ENCODE measurements around the gene GRIK4. TPM values are rescaled to one million over a fixed set of nuclear protein-coding genes. Genes with fewer than 3 reads are reported as not detected.

The GRIK4 gene
- total RNA-seq, 1 experiment from 2014 or later, result not detected

DNA sequence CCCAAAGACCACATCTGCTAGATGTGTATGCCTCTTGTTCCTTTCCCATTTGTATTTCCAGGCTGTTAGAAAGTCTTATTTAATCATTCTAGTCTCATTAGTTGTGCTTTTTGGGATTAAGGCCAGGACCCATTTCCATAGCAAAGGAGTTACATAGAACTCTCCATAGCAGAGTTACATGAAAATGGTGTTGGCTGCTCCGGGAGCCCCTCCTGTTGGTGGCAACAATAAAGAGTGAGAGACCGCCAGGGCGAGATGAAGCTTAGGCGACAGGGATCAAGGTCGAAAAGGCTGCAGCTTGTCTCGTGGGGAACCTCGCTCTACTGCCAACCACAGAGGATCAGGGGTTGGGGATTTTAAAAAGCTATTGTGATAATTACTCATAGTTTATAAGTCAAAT lies 58.3 kb downstream of the GRIK4 start:
- BruUV-seq (replicated peaks), result no TSS peak

DNA sequence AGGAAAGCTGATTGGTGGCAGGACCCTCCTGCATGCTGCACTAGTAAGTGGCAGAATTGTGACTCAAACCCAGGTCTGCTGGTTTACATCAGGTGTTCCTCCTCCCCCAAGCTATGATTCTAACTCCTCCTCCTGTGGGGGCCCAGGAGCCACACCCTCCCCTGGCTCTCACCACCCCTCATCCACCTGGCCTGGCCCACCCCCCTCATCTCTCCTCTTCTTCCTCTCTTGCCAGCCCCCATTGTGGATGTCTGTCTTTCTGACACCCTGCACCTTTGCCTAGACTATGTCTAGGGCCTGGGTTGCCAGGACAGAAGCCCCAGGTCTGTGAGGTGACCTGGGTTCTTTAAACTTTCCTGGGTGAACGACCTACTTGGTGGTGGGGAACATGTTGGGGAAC lies 59.9 kb downstream of the GRIK4 start:
- H3K4me1 ChIP-seq (ENCODE audit: insufficient read depth, low read length), result no peaks in the 10 kb centered on the region
- no peaks in the 10 kb centered on the region for H3F3A ChIP-seq (ENCODE audit: low read length, unreplicated experiment)
- peaks cover 72% of the 10 kb centered on the region for H3K27me3 ChIP-seq (ENCODE audit: low read length)
- no peaks in the 10 kb centered on the region for H3K79me2 ChIP-seq (ENCODE audit: low read length)
- intact Hi-C loops (cut with micrococcal nuclease), result no loop called here
- no peak overlapping the region for H3K4me2 ChIP-seq (ENCODE audit: low read length)
- H3K4me3 ChIP-seq (ENCODE audit: low read length), result no peak overlapping the region
- H3K9me2 ChIP-seq (replicated peaks; ENCODE audit: low read length), result no peaks in the 10 kb centered on the region
- H4K20me1 ChIP-seq (ENCODE audit: low read length), result no peaks in the 10 kb centered on the region
- no peak overlapping the region for H2AFZ ChIP-seq (ENCODE audit: low read length)
- TF ChIP-seq EZH2 (IDR thresholded peaks at IDR 0.05; ENCODE audit: low read length, unreplicated experiment) (no peak), EZH2phosphoT487 (IDR thresholded peaks at IDR 0.05; ENCODE audit: borderline replicate concordance, low read length) (no peak)
- TF ChIP-seq, protein P1, sequence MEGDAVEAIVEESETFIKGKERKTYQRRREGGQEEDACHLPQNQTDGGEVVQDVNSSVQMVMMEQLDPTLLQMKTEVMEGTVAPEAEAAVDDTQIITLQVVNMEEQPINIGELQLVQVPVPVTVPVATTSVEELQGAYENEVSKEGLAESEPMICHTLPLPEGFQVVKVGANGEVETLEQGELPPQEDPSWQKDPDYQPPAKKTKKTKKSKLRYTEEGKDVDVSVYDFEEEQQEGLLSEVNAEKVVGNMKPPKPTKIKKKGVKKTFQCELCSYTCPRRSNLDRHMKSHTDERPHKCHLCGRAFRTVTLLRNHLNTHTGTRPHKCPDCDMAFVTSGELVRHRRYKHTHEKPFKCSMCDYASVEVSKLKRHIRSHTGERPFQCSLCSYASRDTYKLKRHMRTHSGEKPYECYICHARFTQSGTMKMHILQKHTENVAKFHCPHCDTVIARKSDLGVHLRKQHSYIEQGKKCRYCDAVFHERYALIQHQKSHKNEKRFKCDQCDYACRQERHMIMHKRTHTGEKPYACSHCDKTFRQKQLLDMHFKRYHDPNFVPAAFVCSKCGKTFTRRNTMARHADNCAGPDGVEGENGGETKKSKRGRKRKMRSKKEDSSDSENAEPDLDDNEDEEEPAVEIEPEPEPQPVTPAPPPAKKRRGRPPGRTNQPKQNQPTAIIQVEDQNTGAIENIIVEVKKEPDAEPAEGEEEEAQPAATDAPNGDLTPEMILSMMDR (conservative IDR thresholded peaks at IDR 0.05; ENCODE audit: low read depth, low read length), result no peak
- DNase-seq (no peak), ATAC-seq (no peak)
- H3K9me3 ChIP-seq (ENCODE audit: low read length), result no peaks in the 10 kb centered on the region
- H3K9ac ChIP-seq (ENCODE audit: low read length), result no peak overlapping the region
- H3K27ac ChIP-seq (ENCODE audit: low read length), result no peak overlapping the region
- H3K36me3 ChIP-seq (ENCODE audit: low read depth, low read length), result no peaks in the 10 kb centered on the region
- POLR2A ChIA-PET (ENCODE audit: unreplicated experiment), result no interaction called here
- no TSS peak for BruUV-seq (replicated peaks)
- CTCF ChIA-PET, result no interaction called here

More for the DNA sequence above, 58.3 kb downstream of the GRIK4 start:
- H3K4me1 ChIP-seq (ENCODE audit: insufficient read depth, low read length), result peaks cover 14% of the 10 kb centered on the region
- intact Hi-C loops (cut with micrococcal nuclease), result no loop called here
- H3K27me3 ChIP-seq (ENCODE audit: low read length), result peaks cover 56% of the 10 kb centered on the region
- no peak for DNase-seq
- no peaks in the 10 kb centered on the region for H3K9me3 ChIP-seq (ENCODE audit: low read length)
- ChIA-PET CTCF (no interaction called here), POLR2A (ENCODE audit: unreplicated experiment) (no interaction called here)
- no peaks in the 10 kb centered on the region for H3F3A ChIP-seq (ENCODE audit: low read length, unreplicated experiment)
- H3K36me3 ChIP-seq (ENCODE audit: low read depth, low read length), result no peaks in the 10 kb centered on the region
- H4K20me1 ChIP-seq (ENCODE audit: low read length), result no peaks in the 10 kb centered on the region
- no peak for ATAC-seq
- no peak overlapping the region for H3K4me2 ChIP-seq (ENCODE audit: low read length)
- no peak overlapping the region for H3K4me3 ChIP-seq (ENCODE audit: low read length)
- no peak overlapping the region for H3K27ac ChIP-seq (ENCODE audit: low read length)
- H2AFZ ChIP-seq (ENCODE audit: low read length), result no peak overlapping the region
- no peaks in the 10 kb centered on the region for H3K79me2 ChIP-seq (ENCODE audit: low read length)
- no peaks in the 10 kb centered on the region for H3K9me2 ChIP-seq (replicated peaks; ENCODE audit: low read length)
- H3K9ac ChIP-seq (ENCODE audit: low read length), result no peak overlapping the region
- TF ChIP-seq EZH2 (IDR thresholded peaks at IDR 0.05; ENCODE audit: low read length, unreplicated experiment), result no peak
- TF ChIP-seq, protein P1 (conservative IDR thresholded peaks at IDR 0.05; ENCODE audit: low read depth, low read length), result no peak
- no peak for TF ChIP-seq EZH2phosphoT487 (IDR thresholded peaks at IDR 0.05; ENCODE audit: borderline replicate concordance, low read length)

DNA sequence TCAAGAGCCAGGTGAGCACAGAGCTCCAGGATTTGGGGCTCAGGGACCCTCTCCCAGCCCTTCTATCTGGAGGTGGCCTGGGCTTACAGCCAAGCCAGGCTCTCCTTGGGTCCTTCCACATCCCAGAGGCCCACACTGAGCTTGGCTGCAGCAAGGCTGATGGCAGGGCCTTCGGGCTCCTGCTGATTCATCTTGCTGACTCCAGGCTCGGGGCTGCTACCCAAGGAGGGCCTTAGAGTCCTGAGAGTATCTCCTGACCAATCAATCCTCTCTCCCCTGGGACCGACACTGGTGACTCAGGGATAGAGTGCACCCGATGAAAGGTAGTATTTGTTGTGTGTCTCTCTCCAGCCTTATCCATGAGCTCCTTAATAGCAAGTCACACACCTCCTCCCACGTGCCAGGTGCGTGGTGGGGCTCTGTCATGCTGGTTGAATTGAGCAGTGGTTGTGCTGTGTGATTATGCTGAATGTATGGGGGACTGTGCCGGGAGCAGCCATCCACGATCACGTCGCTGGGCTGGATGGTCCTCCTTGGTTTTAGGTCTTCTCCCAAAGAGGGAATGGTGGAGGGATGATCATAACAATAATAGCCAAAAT lies 62.3 kb downstream of the GRIK4 start:
- ATAC-seq, result no peak
- no peaks in the 10 kb centered on the region for H4K20me1 ChIP-seq (ENCODE audit: low read length)
- POLR2A ChIA-PET (ENCODE audit: unreplicated experiment), result no interaction called here

More for the DNA sequence above, 62.3 kb downstream of the GRIK4 start:
- intact Hi-C loops (cut with micrococcal nuclease), result no loop called here
- Histone ChIP-seq H3K4me3 (ENCODE audit: low read length) (no peak overlapping the region), H3K79me2 (ENCODE audit: low read length) (no peaks in the 10 kb centered on the region), H3K9ac (ENCODE audit: low read length) (no peak overlapping the region), H3K9me2 (replicated peaks; ENCODE audit: low read length) (no peaks in the 10 kb centered on the region), H3K4me2 (ENCODE audit: low read length) (no peak overlapping the region), H3K4me1 (ENCODE audit: insufficient read depth, low read length) (no peaks in the 10 kb centered on the region), H3F3A (ENCODE audit: low read length, unreplicated experiment) (no peaks in the 10 kb centered on the region), H3K36me3 (ENCODE audit: low read depth, low read length) (no peaks in the 10 kb centered on the region), H3K9me3 (ENCODE audit: low read length) (no peaks in the 10 kb centered on the region), H3K27me3 (ENCODE audit: low read length) (peaks cover 96% of the 10 kb centered on the region), H3K27ac (ENCODE audit: low read length) (no peak overlapping the region), H2AFZ (ENCODE audit: low read length) (no peak overlapping the region)
- CTCF ChIA-PET, result no interaction called here
- BruUV-seq (replicated peaks), result no TSS peak
- DNase-seq, result no peak
- TF ChIP-seq, protein P1 (conservative IDR thresholded peaks at IDR 0.05; ENCODE audit: low read depth, low read length), result no peak
- TF ChIP-seq EZH2phosphoT487 (IDR thresholded peaks at IDR 0.05; ENCODE audit: borderline replicate concordance, low read length) (no peak), EZH2 (IDR thresholded peaks at IDR 0.05; ENCODE audit: low read length, unreplicated experiment) (no peak)

All from PC-3 (cell line).